Fibroblast of lung (primary cell): ENCODE data around the gene GLIS1. TPM values are rescaled to one million over a fixed set of nuclear protein-coding genes. Genes with fewer than 3 reads are reported as not detected.

Experiments used
- DNase-seq, 2 donors: peaks; one replicate each; pipeline versions ENCODE4 v3.0.0 to v3.0.0-alpha.2; 2010; ENCODE audit warnings: low read depth in 2 of 2
- H2AFZ ChIP-seq: 2 replicates; pipeline ENCODE4 v1.5.1; 2012; ENCODE audit warnings: low read length, control low read depth, inconsistent platforms
- H3K27ac ChIP-seq: 2 replicates; pipeline ENCODE4 v1.5.1; 2011; ENCODE audit warnings: low read length, control low read depth; ENCODE audit not compliant: insufficient read depth
- H3K27me3 ChIP-seq: 2 replicates; pipeline ENCODE4 v1.5.1; 2011; ENCODE audit warnings: mild to moderate bottlenecking, low read length; ENCODE audit not compliant: control insufficient read depth, insufficient read depth
- H3K36me3 ChIP-seq: 2 replicates; pipeline ENCODE4 v1.5.1; 2011; ENCODE audit warnings: low read length; ENCODE audit not compliant: control insufficient read depth, insufficient read depth
- H3K4me1 ChIP-seq: 2 replicates; pipeline ENCODE4 v1.5.1; 2011; ENCODE audit warnings: low read length; ENCODE audit not compliant: control insufficient read depth, insufficient read depth; ENCODE audit errors: extremely low read depth
- H3K4me2 ChIP-seq: 2 replicates; pipeline ENCODE4 v1.5.1; 2011; ENCODE audit warnings: low read length, control low read depth; ENCODE audit not compliant: insufficient read depth; ENCODE audit errors: extremely low read depth
- H3K4me3 ChIP-seq, 4 experiments: fragments of 200-600 bp in 1 of 4; sonication (generic) in 1 of 4; replicated peaks in 1 of 4; 2 replicates each; pipeline ENCODE4 v1.5.1; 2011 to 2016; ENCODE audit warnings: low read length in 4 of 4, low read depth in 3 of 4, mild to moderate bottlenecking in 3 of 4, control low read depth in 2 of 4, inconsistent platforms in 1 of 4, mixed read lengths in 1 of 4; ENCODE audit not compliant: insufficient read depth in 1 of 4; ENCODE audit errors: control extremely low read depth in 1 of 4
- H3K79me2 ChIP-seq: 2 replicates; pipeline ENCODE4 v1.5.1; 2012; ENCODE audit warnings: mild to moderate bottlenecking, low read length, inconsistent platforms; ENCODE audit not compliant: control insufficient read depth, insufficient read depth
- H3K9ac ChIP-seq: 2 replicates; pipeline ENCODE4 v1.5.1; 2011; ENCODE audit warnings: mild to moderate bottlenecking, low read length, control low read depth; ENCODE audit not compliant: insufficient read depth
- H3K9me3 ChIP-seq: 2 replicates; pipeline ENCODE4 v1.5.1; 2012; ENCODE audit warnings: low read depth, low read length; ENCODE audit not compliant: control insufficient read depth, insufficient read depth
- H4K20me1 ChIP-seq: 2 replicates; pipeline ENCODE4 v1.5.1; 2011; ENCODE audit warnings: low read length; ENCODE audit not compliant: control insufficient read depth, insufficient read depth; ENCODE audit errors: extremely low read depth
- CTCF ChIP-seq, 2 donors: IDR thresholded peaks in 1 of 2; conservative IDR thresholded peaks in 1 of 2; 1 replicate in 1 of 2; 2 replicates in 1 of 2; pipeline ENCODE4 v1.5.1; 2011 to 2012; ENCODE audit warnings: low read length in 2 of 2, control low read depth in 1 of 2, inconsistent platforms in 1 of 2, low read depth in 1 of 2, mild to moderate bottlenecking in 1 of 2
- EZH2 ChIP-seq: IDR thresholded peaks from 2 replicates; pipeline ENCODE4 v1.5.1; 2012; ENCODE audit warnings: low read length, control low read depth, mild to moderate bottlenecking; ENCODE audit errors: missing control alignments
- polyA plus RNA-seq, 2 donors: library from polyadenylated mRNA; depleted of rRNA in 1 of 2; stranded (reverse) in 1 of 2; unstranded in 1 of 2; fragments of >200 nt; gene quantifications; 2 replicates each; pipeline ENCODE4 v1.2.1, GENCODE V29; 2011 to 2012; ENCODE audit warnings: missing spikeins in 1 of 2
- total RNA-seq: library from RNA; depleted of rRNA; stranded (reverse); fragments of >200 nt; gene quantifications from 2 replicates; pipeline ENCODE4 v1.2.1, GENCODE V29; 2014

The GLIS1 gene
- total and polyA plus RNA-seq, 2 donors (not counting 1 experiment from before 2014, with no cell fraction given), result under 0.01 to 0.05 TPM

- no peak for TF ChIP-seq EZH2
- TF ChIP-seq CTCF (conservative IDR thresholded peaks at IDR 0.05 in 1 of 2, IDR thresholded peaks at IDR 0.05 in 1 of 2; ENCODE audit: low read depth in 1 of 2, low read length in 2 of 2), result no peak
- Histone ChIP-seq H4K20me1 (no peaks in the 10 kb centered on the region), H3K4me1 (no peaks in the 10 kb centered on the region), H3K27me3 (peaks cover 5% of the 10 kb centered on the region), H3K27ac (no peak overlapping the region), H3K9ac (no peak overlapping the region), H3K36me3 (no peaks in the 10 kb centered on the region), H3K4me2 (no peak overlapping the region), H3K4me3 (no peak overlapping the region), H2AFZ (no peak overlapping the region), H3K9me3 (no peaks in the 10 kb centered on the region), H3K79me2 (no peaks in the 10 kb centered on the region)
- no peak for DNase-seq
These were observed 102.3 kb downstream of the GLIS1 start for GRCh38 chr1:53636621-53637171.

DNA sequence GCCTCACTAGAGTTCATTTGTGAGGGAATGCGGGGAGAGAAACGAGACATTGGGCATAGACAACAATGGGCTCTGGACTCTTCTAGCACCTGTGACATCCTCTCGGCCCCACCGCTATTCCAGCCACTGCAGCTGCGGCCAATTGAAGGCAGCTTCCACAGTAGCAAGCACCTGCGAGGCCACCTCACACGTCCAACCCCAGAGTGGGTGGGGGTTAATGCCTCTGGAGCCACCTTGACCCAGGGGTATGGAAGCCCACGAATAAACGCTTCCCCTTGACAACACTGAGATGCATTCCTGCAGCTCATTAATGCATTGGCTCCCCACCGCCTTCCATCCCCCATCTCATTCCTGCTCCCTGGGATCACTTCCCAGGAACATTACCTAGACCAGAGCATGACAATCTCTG, 104.4 kb downstream of the GLIS1 start:
- no peak for DNase-seq
- H3K4me3 ChIP-seq, result no peak overlapping the region
- no peaks in the 10 kb centered on the region for H3K36me3 ChIP-seq
- H3K9me3 ChIP-seq, result no peaks in the 10 kb centered on the region
- no peaks in the 10 kb centered on the region for H3K79me2 ChIP-seq
- H2AFZ ChIP-seq, result no peak overlapping the region
- peaks cover 2% of the 10 kb centered on the region for H3K27me3 ChIP-seq
- no peak overlapping the region for H3K4me2 ChIP-seq
- TF ChIP-seq EZH2 (no peak), CTCF (conservative IDR thresholded peaks at IDR 0.05 in 1 of 2, IDR thresholded peaks at IDR 0.05 in 1 of 2; ENCODE audit: low read depth in 1 of 2, low read length in 2 of 2) (no peak)
- no peaks in the 10 kb centered on the region for H3K4me1 ChIP-seq
- H3K9ac ChIP-seq, result no peak overlapping the region
- no peak overlapping the region for H3K27ac ChIP-seq
- no peaks in the 10 kb centered on the region for H4K20me1 ChIP-seq

DNA sequence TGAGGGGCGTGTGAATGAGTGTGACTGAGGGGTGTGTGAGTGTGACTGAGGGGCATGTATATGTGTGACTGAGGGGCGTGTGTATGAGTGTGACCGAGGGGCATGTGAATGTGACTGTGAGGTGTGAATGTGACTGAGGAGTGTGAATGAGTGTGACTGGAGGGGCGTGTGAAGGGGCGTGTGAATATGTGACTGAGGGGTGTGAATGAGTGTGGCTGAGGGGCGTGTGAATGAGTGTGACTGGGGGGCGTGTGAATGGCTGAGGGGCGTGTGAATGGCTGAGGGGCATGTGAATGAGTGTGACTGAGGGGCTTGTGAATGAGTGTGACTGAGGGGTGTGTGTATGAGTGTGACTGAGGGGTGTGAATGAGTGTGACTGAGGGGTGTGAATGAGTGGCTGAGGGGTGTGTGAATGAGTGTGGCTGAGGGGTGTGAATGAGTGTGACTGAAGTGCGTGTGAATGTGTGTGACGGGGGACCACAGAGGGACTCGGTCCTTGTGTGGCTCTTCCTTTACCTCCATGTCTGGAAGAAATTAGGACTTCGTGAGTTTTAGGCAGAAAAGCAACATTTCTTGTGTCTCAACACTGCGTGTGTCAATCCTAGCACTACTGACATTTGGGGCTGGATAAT, 105.8 kb downstream of the GLIS1 start:
- Histone ChIP-seq H3K9me3 (no peaks in the 10 kb centered on the region), H3K4me3 (no peak overlapping the region), H3K27ac (no peak overlapping the region), H3K27me3 (no peaks in the 10 kb centered on the region), H3K79me2 (no peaks in the 10 kb centered on the region), H2AFZ (no peak overlapping the region), H3K4me1 (no peaks in the 10 kb centered on the region), H3K4me2 (no peak overlapping the region), H3K36me3 (no peaks in the 10 kb centered on the region), H4K20me1 (no peaks in the 10 kb centered on the region), H3K9ac (no peak overlapping the region)
- DNase-seq, result no peak
- TF ChIP-seq CTCF (conservative IDR thresholded peaks at IDR 0.05 in 1 of 2, IDR thresholded peaks at IDR 0.05 in 1 of 2; ENCODE audit: low read depth in 1 of 2, low read length in 2 of 2) (no peak), EZH2 (no peak)
